GM19099 (cell line): ENCODE data around the gene BMP6.

ENCODE experiments used
- POLR2A ChIP-seq: IDR thresholded peaks from 3 replicates; pipeline ENCODE4 v1.6.1; 2011; ENCODE audit warnings: low read depth; ENCODE audit not compliant: insufficient read length; ENCODE audit errors: extremely low read depth

Gene BMP6

GRCh38 chr6:7902867-7903266 lies 177.0 kb downstream of the BMP6 start:
- TF ChIP-seq POLR2A: no peak

GRCh38 chr6:7903673-7904072 lies 177.8 kb downstream of the BMP6 start:
- TF ChIP-seq POLR2A: no peak

- TF ChIP-seq POLR2A: peak; percentile 1
These were observed 178.9 kb downstream of the BMP6 start for GRCh38 chr6:7904654-7905319.

- no peak for TF ChIP-seq POLR2A
These were observed 179.5 kb downstream of the BMP6 start for GRCh38 chr6:7905416-7905815.

- no peak for TF ChIP-seq POLR2A
These were observed 180.8 kb downstream of the BMP6 start for GRCh38 chr6:7906741-7907140.

- no peak for TF ChIP-seq POLR2A
These were observed 181.3 kb downstream of the BMP6 start for GRCh38 chr6:7907159-7907558.

GRCh38 chr6:7909323-7910276 lies 183.7 kb downstream of the BMP6 start:
- peak; percentile 5 for TF ChIP-seq POLR2A

- TF ChIP-seq POLR2A: no peak
These were observed 184.4 kb downstream of the BMP6 start for GRCh38 chr6:7910298-7910653.

GRCh38 chr6:7910654-7911344 lies 184.9 kb downstream of the BMP6 start, which contains the start of gene TXNDC5:
Gene TXNDC5, minus strand, starts transcription at chr6:7910788. Its CDS starts 12 bp downstream, at chr6:7910776.
- peak; percentile 79 for TF ChIP-seq POLR2A

- no peak for TF ChIP-seq POLR2A
These were observed 185.4 kb downstream of the BMP6 start for GRCh38 chr6:7911345-7911725.

- no peak for TF ChIP-seq POLR2A
These were observed 186.1 kb downstream of the BMP6 start for GRCh38 chr6:7912024-7912423.

- TF ChIP-seq POLR2A: no peak
These were observed 187.0 kb downstream of the BMP6 start for GRCh38 chr6:7912736-7913517.

- no peak for TF ChIP-seq POLR2A
These were observed 188.4 kb downstream of the BMP6 start for GRCh38 chr6:7914311-7914710.

- TF ChIP-seq POLR2A: no peak
These were observed 189.3 kb downstream of the BMP6 start for GRCh38 chr6:7914991-7915789.

GRCh38 chr6:7916959-7917358 lies 191.1 kb downstream of the BMP6 start:
- no peak for TF ChIP-seq POLR2A

- no peak for TF ChIP-seq POLR2A
These were observed 191.8 kb downstream of the BMP6 start for GRCh38 chr6:7917729-7918128.
